ENCODE results near the gene JARID2. TPM values are rescaled to one million over a fixed set of nuclear protein-coding genes. Genes with fewer than 3 reads are reported as not detected.

JARID2 gene
- total RNA-seq, 1 experiment from 2014 or later = 21.0 TPM

DNA sequence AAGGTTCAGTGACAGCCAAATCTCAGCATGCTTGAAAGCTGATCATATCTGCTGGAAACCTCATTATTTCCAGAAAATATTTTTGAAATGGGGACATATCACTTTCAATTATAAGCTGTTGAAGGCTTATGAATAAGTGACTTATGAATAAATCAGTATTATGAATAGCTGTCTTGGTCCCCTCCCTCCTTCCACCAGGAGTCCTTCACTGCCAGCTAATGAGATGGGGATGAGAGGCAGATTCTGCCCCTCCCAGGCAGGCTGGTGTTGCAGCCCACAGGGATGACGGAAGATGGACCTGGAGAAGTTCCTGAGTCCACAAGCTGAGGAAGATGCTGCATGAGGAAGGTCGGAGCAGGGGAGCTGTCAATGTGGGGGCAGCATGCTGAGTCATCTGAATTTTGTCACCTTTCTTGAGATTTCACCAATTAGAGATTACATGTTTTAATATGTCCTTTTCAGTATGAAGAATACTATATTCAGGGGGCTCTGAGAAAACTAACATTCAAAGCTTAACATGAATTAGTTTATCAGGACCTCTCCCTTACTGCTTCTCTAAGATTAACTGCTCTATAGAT, 304.8 kb downstream of the JARID2 start:
- intact Hi-C loops (cut with micrococcal nuclease) = no loop called here
- no peaks in the 10 kb centered on the region for H3K9me3 Mint-ChIP-seq (ENCODE audit: unreplicated experiment)
- TF ChIP-seq CTCF (IDR thresholded peaks at IDR 0.05; ENCODE audit: unreplicated experiment) = no peak
- H3K27me3 Mint-ChIP-seq (ENCODE audit: insufficient read depth, unreplicated experiment) = no peaks in the 10 kb centered on the region
- no peak overlapping the region for H3K27ac Mint-ChIP-seq (ENCODE audit: low read depth, unreplicated experiment)
- ChIA-PET POLR2A (interaction anchor here (1.2 kb wide), 1 partner anchor 11 kb away, joined by 4 read pairs; no protein-coding TSS in a partner anchor), CTCF (interaction anchor here (0.9 kb wide), 1 partner anchor 60 kb away, joined by 3 read pairs; no protein-coding TSS in a partner anchor)
- no TSS peak for BruUV-seq (replicated peaks)
- H3K4me1 Mint-ChIP-seq (ENCODE audit: insufficient read depth, unreplicated experiment) = no peaks in the 10 kb centered on the region
- no peak overlapping the region for H3K4me3 Mint-ChIP-seq (ENCODE audit: unreplicated experiment)
- no peaks in the 10 kb centered on the region for H3K36me3 Mint-ChIP-seq (ENCODE audit: insufficient read depth, unreplicated experiment)
- no peak for DNase-seq (ENCODE audit: unreplicated experiment)

- POLR2A ChIA-PET = interaction anchor here (1.2 kb wide), 1 partner anchor 11 kb away, joined by 4 read pairs; no protein-coding TSS in a partner anchor
- Mint-ChIP-seq H3K36me3 (ENCODE audit: insufficient read depth, unreplicated experiment) (no peaks in the 10 kb centered on the region), H3K27ac (ENCODE audit: low read depth, unreplicated experiment) (no peak overlapping the region), H3K9me3 (ENCODE audit: unreplicated experiment) (no peaks in the 10 kb centered on the region), H3K4me3 (ENCODE audit: unreplicated experiment) (no peak overlapping the region), H3K27me3 (ENCODE audit: insufficient read depth, unreplicated experiment) (no peaks in the 10 kb centered on the region), H3K4me1 (ENCODE audit: insufficient read depth, unreplicated experiment) (no peaks in the 10 kb centered on the region)
- intact Hi-C loops (cut with micrococcal nuclease) = no loop called here
- no TSS peak for BruUV-seq (replicated peaks)
- CTCF ChIA-PET = no interaction called here
- TF ChIP-seq CTCF (IDR thresholded peaks at IDR 0.05; ENCODE audit: unreplicated experiment) = no peak
- no peak for DNase-seq (ENCODE audit: unreplicated experiment)
Observed at GRCh38 chr6:15551262-15551661, 305.4 kb downstream of the JARID2 start.

GRCh38 chr6:15551798-15552197, 305.9 kb downstream of the JARID2 start:
- no peak for DNase-seq (ENCODE audit: unreplicated experiment)
- TF ChIP-seq CTCF (IDR thresholded peaks at IDR 0.05; ENCODE audit: unreplicated experiment) = no peak
- H3K36me3 Mint-ChIP-seq (ENCODE audit: insufficient read depth, unreplicated experiment) = peaks cover 5% of the 10 kb centered on the region
- POLR2A ChIA-PET = no interaction called here
- H3K4me3 Mint-ChIP-seq (ENCODE audit: unreplicated experiment) = no peak overlapping the region
- H3K4me1 Mint-ChIP-seq (ENCODE audit: insufficient read depth, unreplicated experiment) = no peaks in the 10 kb centered on the region
- CTCF ChIA-PET = no interaction called here
- H3K27ac Mint-ChIP-seq (ENCODE audit: low read depth, unreplicated experiment) = no peak overlapping the region
- intact Hi-C loops (cut with micrococcal nuclease) = no loop called here
- H3K9me3 Mint-ChIP-seq (ENCODE audit: unreplicated experiment) = no peaks in the 10 kb centered on the region
- BruUV-seq (replicated peaks) = no TSS peak
- H3K27me3 Mint-ChIP-seq (ENCODE audit: insufficient read depth, unreplicated experiment) = no peaks in the 10 kb centered on the region

DNA sequence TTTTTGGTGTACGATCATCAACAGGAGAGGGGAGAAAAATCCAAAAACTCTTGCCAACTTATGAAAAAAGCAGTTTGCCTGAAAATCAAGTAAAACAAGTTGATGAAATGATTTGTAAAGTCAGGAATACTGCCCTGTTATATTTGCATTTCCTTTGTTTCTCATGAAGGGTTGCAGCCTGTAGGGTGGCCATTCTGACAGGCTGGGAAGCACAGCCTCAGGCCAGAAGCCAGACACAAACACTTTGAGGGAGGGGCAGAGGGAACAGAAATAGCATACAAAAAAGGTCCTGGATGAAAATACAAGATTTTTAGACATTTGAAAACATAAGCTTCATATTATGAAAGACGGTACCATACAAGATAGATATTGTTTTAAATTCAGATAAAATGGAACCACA, 307.2 kb downstream of the JARID2 start:
- Mint-ChIP-seq H3K27ac (ENCODE audit: low read depth, unreplicated experiment) (no peak overlapping the region), H3K4me3 (ENCODE audit: unreplicated experiment) (no peak overlapping the region), H3K27me3 (ENCODE audit: insufficient read depth, unreplicated experiment) (no peaks in the 10 kb centered on the region), H3K9me3 (ENCODE audit: unreplicated experiment) (no peaks in the 10 kb centered on the region), H3K36me3 (ENCODE audit: insufficient read depth, unreplicated experiment) (peaks cover 7% of the 10 kb centered on the region), H3K4me1 (ENCODE audit: insufficient read depth, unreplicated experiment) (no peaks in the 10 kb centered on the region)
- intact Hi-C loops (cut with micrococcal nuclease) = no loop called here
- no peak for TF ChIP-seq CTCF (IDR thresholded peaks at IDR 0.05; ENCODE audit: unreplicated experiment)
- no TSS peak for BruUV-seq (replicated peaks)
- POLR2A ChIA-PET = interaction anchor here (0.7 to 1.2 kb wide), 2 partner anchors 56 to 232 kb away, joined by 3 read pairs; no protein-coding TSS in a partner anchor
- DNase-seq (ENCODE audit: unreplicated experiment) = no peak
- CTCF ChIA-PET = interaction anchor here (0.6 to 1.1 kb wide), 3 partner anchors 23 to 73 kb away, joined by 3 to 4 read pairs (median 3); no protein-coding TSS in a partner anchor
